Measurements from ENCODE around the gene TRIO.

- no peak for TF ChIP-seq SP1 (IDR thresholded peaks at IDR 0.05)
- no peak for TF ChIP-seq ARNT (IDR thresholded peaks at IDR 0.05)
- TF ChIP-seq SUZ12 (IDR thresholded peaks at IDR 0.05): no peak
- TF ChIP-seq FOXM1 (IDR thresholded peaks at IDR 0.05; ENCODE audit: borderline replicate concordance): no peak
- no peak for TF ChIP-seq TARDBP (IDR thresholded peaks at IDR 0.05)
- TF ChIP-seq FOXA1 (IDR thresholded peaks at IDR 0.05): no peak
- TF ChIP-seq HDGF (IDR thresholded peaks at IDR 0.05; ENCODE audit: borderline replicate concordance): no peak
- TF ChIP-seq L3MBTL2 (conservative IDR thresholded peaks at IDR 0.05): no peak
- TF ChIP-seq BHLHE40 (IDR thresholded peaks at IDR 0.05; ENCODE audit: borderline replicate concordance): no peak
Observed at GRCh38 chr5:14146725-14147124, 3.6 kb downstream of the TRIO start.
